HG03460 (cell line): ENCODE results near the gene KCNK1.
"Not testable (repeated sequence)": the region's sequence is repeated elsewhere in the genome, so short reads cannot be mapped to it uniquely, and the experiment has no call there.

Experiments used
- ATAC-seq: cut with Tn5 transposase; IDR thresholded peaks from one replicate; pipeline ENCODE4 v1.9.1; 2021; ENCODE audit not compliant: unreplicated experiment

KCNK1 gene

GRCh38 chr1:233664804-233665574 lies 51.1 kb downstream of the KCNK1 start:
- no peak for ATAC-seq

GRCh38 chr1:233665575-233666270 lies 51.8 kb downstream of the KCNK1 start:
- no peak for ATAC-seq

GRCh38 chr1:233667741-233668140 lies 53.8 kb downstream of the KCNK1 start:
- ATAC-seq = no peak

DNA sequence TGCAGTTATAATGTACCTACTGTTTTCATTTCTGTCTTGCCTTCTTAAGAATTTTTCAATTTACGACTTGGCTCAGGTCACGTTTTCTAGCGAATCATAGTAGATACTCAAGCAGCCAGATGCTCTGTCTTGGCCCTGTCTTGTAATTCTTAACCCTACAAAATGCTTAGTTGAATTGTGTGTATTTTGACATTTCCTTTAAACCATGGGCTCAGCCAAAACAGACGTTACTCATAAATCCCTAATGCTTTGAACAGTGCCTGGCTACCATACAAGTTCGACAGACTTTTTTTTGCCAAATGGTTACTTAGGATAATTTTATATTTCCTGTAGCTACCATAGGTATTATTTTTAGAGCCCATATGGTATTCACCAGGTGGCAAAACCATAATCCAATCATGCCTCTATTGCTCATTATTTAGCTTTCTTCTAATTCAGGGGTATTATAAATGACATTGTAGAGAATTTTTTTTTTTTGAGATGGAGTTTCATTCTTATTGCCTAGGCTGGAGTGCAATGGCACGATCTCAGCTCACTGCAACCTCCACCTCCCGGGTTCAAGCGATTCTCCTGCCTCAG lies 54.3 kb downstream of the KCNK1 start:
- no peak for ATAC-seq

DNA sequence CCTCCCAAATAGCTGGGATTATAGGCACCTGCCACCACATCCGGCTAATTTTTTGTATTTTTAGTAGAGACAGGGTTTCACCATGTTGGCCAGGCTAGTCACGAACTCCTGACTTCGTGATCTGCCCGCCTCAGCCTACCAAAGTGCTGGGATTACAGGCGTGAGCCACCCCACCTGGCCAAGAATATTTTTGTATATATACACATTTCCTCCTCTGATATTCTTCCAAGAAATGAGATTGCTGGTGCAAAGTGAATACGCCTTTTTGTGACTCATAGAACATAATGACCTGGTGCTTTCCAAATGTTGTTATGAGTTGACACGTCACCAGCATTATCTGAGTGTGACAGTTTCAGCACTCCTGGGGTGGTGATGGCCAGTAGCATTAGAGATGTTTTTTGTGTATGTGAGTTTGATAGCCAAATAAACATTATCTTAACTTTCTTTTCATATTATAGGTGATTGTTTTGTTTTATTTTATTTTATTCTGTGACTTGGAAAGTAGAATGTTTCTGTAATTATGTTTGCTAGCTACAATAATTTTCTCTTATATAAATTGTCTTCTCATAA lies 54.9 kb downstream of the KCNK1 start:
- no peak for ATAC-seq

DNA sequence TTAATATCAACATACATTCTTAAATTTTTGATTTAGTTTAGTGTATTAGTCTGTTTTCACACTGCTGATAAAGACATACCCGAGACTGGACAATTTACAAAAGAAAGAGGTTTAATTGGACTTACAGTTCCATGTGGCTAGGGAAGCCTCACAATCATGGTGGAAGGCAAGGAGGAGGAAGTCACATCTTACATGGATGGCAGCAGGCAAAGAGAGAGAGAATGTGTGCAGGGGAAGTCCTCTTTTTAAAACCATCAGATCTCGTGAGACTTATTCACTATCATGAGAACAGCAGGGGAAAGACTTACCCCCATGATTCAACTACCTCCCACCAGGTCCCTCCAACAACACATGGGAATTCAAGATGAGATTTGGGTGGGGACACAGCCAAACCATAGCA lies 56.5 kb downstream of the KCNK1 start:
- not testable (repeated sequence) for ATAC-seq

DNA sequence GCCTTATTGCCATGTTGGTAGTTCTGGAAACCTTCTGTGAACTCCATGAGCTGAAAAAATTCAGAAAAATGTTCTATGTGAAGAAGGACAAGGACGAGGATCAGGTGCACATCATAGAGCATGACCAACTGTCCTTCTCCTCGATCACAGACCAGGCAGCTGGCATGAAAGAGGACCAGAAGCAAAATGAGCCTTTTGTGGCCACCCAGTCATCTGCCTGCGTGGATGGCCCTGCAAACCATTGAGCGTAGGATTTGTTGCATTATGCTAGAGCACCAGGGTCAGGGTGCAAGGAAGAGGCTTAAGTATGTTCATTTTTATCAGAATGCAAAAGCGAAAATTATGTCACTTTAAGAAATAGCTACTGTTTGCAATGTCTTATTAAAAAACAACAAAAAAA lies 57.4 kb downstream of the KCNK1 start:
- no peak for ATAC-seq

GRCh38 chr1:233672732-233673131 lies 58.8 kb downstream of the KCNK1 start:
- ATAC-seq = no peak

DNA sequence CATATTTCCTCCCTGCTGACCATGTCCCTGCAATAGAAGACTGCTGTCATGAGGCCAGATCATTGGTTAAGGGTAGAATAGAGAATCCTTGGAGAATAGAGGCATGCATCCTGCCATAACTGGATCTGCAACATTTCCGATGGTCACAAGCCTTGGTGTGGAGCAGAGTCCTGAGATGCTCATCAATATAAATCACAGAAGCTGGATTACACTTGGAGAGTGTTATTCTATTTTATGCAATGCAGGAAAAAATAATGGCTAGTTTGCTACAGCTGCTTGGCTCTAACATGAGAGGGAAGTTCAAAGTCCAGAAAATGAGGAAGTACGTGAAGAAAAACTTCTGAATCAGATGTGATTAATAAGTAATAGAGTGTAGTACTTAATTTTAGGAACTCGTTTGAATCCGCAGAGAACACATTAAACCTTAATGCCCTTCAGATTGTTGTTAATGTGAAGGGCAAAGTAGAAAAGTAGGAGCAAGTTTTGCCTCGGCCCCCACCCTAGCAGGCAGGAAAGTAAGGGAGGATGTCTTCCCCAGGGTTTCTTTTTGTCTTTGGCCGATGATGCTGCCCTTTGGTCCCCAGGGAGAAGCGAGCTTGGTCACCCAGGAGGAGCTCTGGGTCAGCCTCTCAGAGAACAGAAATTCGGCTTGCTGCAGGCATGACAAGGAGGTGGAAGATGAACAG lies 59.5 kb downstream of the KCNK1 start:
- ATAC-seq = peak; percentile 45

GRCh38 chr1:233673947-233674431 lies 60.1 kb downstream of the KCNK1 start:
- no peak for ATAC-seq

- ATAC-seq = no peak
Observed at GRCh38 chr1:233675446-233675845, 61.5 kb downstream of the KCNK1 start.

GRCh38 chr1:233675893-233676292 lies 62.0 kb downstream of the KCNK1 start:
- ATAC-seq = peak; percentile 85

DNA sequence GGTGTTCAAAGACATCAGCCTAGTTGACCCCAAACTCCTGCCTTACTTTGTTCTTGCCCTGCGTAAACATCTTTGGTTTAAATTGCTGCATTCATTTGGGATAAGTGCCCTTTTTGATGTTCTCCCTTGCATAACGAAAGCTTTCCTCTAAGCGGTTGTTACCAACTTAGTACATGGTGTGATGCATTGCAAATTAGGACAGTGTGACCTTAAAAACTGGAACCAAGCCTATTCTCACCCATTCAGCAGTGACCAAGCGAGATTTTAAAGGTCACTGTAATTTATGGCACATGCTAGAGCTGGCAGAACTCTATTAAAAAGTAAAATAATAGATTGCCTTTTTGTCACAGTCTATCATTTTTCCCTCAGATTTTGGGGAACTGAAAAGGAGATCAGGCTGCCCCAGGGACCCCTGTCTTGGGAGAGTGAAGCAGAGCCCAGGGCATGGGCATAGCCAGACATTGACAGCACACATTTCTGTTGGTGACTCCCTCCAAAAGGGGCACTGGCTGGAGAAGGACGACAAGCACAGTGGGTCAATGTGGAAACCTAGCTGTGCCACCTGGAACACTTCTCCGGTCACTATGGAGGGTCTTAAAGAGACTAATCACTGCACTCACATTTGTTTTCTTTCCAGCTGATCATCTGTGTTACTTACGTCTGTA lies 63.9 kb downstream of the KCNK1 start:
- ATAC-seq = no peak

- ATAC-seq = no peak
Observed at GRCh38 chr1:233679030-233679429, 65.1 kb downstream of the KCNK1 start.

DNA sequence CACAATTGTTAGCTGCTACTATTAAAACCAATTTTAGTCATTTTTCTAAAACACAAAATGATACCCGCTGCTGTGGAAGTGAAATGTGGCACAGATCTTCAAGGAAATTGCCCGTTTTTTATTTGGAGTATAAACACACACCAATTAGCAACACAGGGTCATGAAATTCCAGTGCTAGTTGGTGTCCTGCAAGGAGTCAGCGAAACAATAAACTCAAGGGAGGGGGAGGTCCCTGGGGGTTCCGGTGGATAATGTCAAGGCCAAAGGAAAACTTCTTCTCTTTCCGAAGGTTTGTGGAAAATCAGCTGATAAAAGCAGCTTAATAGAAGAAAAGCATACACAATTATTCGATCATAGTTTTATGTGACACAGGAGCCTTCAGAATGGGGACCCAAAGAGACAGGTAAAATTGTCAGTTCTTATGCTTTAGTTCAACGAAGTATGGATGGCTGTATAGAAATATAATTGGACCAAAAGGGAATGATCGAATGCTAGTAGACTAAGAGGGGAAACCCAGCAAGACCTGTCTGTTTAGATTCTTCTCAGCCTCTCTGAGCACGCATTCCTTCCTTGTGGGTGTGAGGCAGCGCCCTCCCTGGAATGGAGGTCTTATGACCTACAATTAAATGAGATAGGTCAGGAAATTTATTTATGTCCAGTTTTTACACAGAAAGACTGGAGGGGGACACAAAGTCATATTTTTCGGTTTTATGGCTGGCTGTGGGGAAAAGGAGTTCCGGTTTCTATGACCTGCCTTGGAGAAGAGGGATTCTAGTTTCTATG lies 65.9 kb downstream of the KCNK1 start:
- no peak for ATAC-seq

- ATAC-seq = no peak
Observed at GRCh38 chr1:233681285-233681684, 67.4 kb downstream of the KCNK1 start.

DNA sequence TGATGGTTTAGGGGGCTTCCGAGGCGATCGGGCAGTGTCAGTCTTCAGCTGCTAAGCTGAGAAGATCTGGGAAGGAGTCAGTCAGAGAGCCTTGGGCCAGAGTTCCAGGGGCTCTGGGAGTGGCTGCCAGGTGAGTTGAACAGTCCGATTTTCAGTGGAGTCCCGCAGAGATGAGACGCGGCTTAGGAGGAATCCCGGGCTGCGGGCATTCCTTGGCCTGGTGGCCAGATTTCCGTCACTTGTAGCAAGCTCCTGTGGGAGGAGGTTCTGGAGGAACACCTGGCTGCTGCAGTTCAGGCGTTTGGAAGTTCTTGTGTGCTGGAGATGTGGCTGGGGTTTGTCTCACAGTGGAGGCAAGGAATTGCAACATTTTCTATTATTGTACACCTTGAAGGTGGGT lies 72.7 kb downstream of the KCNK1 start:
- ATAC-seq = not testable (repeated sequence)

DNA sequence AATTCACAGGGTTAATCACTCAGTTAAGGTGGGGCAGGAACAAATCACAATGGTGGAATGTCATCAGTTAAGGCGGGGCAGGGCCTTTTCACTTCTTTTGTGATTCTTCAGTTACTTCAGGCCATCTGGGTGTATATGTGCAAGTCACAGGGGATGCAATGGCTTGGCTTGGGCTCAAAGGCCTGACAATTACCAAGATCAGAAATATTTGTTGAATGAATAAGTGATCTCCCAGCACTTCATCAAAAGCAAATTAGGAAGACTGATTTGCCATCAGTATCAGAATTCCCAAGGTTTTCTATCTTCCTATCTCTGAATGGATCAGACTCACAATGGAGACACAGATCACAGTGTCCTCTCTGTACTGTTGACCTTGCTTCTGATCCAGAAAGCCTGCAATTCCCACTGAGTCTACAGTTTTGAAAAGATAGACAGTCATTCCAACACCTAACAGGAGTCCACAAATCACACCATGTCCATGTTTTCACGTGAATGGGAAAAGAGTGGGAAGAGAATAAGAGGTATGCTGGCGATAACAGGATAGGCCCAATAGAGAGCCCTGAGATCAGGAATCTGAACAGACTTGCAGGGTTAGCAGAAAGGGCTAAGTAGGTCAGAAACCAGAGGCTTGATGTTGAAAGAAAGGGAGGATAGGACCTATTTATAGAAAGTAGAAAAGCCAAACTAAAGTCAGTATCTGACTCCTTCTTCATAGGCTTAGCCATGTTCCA lies 75.3 kb downstream of the KCNK1 start:
- ATAC-seq = no peak

GRCh38 chr1:233689748-233690254 lies 75.9 kb downstream of the KCNK1 start:
- ATAC-seq = no peak
